HG03159 (cell line): Measurements from ENCODE around the gene CLSTN3.

ENCODE experiments used
- ATAC-seq: cut with Tn5 transposase; IDR thresholded peaks from one replicate; pipeline ENCODE4 v1.9.1; 2021; ENCODE audit warnings: mild to moderate bottlenecking, moderate library complexity; ENCODE audit not compliant: unreplicated experiment

The CLSTN3 gene

DNA sequence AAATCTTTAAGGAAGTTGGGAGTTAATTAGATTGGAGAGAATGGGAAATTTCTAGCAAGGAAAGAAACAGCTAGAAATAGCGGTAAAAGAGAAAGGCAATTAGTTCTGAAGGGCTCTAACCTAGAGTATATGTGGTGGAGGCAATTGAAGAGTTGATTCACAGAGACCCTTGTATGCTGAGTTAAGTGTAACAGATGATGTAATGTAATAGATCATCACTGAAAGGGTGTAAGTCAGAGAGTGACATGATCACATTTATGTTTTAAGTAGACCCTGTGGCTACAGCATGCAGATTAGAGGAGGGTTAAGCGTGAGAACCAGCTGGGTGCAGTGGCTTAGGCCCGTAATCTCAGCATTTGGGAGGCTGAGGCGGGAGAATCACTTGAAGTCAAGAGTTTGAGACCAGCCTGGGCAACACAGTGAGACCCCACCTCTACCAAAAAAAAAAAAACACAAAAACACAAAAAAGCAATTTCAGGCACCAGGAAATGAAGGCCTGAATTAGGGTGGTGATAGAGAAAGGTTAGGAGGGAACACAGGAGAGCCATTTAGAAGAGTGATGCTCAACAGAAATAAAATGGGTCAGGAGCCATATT, 4.4 kb upstream of the CLSTN3 start:
- no peak for ATAC-seq

DNA sequence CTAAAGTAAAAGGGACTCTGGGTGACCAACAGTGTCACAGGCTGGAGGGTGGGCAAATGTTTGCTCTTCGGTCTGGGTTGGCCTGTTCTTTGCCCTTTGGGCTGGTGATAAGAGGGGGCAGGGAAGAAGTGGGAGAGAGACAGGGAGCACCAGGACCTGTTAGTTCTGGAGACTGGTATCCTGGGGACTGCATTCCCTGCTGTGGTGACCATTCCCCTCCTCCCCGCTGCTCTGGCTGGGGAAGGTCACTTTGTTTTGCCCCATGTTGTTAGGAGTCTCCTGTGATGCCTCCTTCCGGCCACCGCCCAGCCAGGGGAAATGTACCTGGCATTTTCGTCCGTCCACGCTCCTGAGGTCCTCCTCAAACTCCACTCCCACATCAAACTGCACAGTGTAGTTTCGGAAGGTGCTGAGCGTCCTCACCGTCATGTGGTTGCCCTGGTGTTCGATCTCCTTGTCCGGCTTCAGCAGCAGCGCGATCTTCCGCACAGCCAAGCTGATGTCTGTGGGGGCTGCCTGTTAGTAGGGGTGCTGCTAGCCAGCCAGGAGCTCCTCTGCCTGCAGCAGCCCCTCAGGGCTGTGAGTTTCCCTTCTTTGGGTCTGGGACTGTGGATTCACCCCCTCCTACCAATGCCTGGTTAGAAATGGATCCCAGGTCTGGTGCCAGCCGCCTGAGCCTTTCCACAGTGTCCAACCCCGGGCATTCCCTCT, 2.1 kb upstream of the CLSTN3 start:
- no peak for ATAC-seq

DNA sequence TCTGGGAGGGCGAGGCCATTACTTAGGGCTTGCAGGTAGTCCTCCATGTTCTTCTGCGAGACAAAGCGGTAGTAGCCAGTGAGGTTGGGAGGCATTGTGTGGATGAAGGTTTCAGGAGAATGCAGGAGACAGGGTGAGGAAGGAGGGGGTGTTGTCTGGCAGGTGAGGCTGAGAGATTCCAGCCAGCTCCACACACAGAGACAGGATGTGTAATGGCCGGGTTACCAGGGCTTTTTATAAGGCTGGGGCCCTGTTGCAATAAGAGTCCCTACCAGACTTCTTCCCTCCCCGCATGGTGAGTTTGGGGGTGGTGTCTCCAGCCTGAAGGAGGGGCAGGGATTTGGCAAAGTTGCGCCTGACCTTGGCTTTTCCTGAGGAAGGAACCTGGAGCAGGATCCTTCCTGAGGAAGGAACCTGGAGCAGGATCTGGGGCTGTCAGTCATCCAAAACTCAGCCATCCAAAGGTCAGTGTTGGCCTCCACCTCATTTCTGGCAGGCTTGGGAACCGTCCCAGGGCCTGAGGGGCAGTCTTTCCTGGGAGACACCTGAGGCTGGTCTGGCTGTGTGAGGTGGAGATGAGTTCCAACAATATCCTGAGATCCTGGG, 1.4 kb upstream of the CLSTN3 start, which contains the start of gene RBP5:
Gene RBP5, minus strand, starts transcription at position 209 of the 606 bp plus-strand sequence. Its CDS starts 114 bp downstream, at position 95.
- no peak for ATAC-seq

DNA sequence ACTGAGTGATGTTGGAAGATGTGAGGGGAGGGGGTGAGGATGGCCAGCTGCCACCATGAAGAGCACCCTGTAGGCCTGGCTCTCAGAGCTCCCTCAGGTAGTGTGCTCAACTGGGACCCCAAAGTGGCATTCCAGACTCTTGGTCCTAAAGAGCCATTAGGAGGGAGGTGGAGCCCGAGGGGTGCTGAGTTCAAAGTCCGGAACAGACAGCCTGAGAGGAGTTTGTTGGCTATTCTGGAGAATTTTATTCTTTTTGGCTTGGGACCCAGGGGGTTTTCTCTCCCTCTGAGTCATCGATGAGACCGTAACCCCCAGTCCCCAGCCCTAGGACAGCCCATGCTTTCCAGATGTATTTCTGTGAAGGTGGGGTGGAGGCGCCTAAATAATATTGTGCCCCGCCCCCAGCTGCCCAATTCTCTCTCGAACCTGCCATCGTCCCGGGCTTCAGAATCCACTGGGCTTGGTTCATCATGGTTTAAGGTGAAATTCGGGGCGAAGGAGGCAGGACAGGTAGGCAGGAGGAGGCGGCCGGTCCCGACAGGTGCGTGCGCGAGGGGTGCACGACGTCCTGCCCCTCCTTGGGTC, 792 bp upstream of the CLSTN3 start:
- no peak for ATAC-seq

DNA sequence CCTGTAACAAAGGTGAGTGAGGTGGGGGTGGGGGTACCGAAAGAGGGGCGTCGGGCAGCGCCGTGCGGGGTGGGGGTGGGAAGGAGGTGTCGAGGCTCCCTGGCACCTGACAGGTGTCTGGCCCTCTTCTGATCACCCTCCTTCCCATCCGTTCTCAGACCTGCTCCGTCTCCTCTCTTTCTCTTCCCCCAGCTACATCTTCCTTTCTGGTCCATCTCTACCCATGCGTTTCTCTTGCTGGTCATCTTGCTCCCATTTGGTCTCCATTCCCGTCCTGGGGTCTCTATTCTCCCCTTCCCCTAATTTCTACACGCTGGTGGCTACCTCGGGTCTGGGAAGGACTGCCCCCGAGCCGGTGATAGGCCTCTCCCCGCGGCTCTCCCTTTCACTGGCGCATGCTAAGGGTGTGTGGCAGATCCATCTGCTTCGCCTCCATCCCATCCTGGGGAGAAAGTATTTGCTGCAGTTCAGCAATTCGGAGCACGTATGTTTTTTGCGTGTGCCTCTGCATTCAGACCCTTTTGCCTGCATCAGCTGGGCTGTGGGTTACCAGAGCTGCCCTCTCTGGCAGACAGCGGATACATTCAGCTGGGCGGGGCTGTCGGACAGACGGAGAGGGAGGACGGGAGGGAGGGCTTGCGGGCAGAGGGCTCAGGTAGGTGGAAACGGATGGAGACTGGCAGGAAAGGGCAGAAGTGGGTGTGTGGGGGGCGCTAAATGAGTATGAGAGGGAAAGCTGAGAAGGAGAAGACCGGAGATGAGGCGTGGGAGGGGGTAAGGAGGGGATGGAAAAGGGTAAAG, 730 bp downstream of the CLSTN3 start:
- peak; percentile 9 for ATAC-seq

DNA sequence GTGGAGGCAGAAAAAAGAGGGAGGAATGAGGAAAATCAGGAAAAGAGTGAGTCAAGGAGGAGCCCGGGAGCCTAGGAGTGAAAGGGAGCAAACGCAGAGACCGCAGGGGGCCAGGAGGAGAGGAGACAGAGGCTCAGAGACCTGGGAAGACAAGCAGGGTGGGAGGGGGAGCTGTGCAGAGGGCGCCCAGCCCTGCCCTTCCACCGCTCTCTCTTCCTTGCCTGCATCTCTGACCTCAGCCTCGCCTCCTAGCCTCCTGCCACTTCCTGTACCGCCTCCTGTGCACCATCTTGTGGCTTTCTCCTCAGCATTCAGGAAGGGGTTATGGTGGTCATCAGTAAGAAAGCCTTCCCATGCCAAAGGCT, 1.3 kb downstream of the CLSTN3 start:
- ATAC-seq, result no peak

DNA sequence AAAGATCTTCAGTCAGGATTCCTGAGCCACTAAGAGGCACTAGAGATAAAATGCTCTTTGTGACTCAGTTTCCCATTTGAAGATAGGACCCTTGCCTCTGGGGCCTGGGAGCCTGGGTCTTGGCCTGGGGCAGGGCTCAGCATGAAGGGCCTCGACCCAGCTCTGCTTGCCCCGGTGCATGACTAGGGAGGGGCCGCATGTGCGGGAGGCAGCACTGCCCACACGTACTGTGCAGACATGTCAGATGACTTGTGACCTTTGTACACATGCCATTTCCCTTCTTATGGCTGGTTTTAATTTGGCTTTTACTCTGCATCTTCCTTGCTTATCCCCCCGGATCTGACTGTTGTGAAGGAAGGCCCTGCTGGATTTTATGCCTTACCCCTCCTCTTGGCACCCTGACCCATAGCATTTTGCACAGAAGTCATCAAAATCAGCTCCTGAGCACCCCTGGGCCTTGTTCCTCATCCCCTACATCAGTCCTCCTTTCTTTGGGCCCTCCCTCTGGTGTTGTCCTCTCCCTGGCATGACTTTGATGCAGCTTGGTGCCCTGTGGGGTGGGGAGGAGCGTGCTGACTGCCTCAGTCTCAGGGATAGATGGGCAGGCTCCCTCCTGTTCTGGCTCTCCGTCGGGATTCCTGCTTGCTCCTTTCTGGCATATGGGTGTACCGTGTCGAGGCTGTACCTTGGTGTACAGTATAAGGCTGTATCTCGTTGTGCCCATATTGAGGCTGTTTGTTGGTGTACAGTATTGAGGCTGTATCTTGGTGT, 4.4 kb downstream of the CLSTN3 start:
- ATAC-seq, result no peak

DNA sequence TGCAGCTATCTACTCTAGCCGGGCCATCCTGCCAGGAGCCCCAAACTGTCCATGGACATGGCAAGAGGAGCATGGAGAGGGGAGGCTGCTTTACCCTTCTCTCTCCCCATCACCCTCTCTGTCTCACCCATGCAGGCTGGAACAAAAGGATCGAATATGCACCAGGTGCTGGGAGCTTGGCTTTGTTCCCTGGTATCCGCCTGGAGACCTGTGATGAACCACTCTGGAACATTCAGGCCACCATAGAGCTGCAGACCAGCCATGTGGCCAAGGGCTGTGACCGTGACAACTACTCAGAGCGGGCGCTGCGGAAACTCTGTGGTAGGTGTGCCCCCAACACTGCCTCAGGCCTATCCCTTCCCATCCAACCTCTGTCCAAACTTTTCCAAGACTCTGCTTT, 5.9 kb downstream of the CLSTN3 start:
- ATAC-seq, result no peak

DNA sequence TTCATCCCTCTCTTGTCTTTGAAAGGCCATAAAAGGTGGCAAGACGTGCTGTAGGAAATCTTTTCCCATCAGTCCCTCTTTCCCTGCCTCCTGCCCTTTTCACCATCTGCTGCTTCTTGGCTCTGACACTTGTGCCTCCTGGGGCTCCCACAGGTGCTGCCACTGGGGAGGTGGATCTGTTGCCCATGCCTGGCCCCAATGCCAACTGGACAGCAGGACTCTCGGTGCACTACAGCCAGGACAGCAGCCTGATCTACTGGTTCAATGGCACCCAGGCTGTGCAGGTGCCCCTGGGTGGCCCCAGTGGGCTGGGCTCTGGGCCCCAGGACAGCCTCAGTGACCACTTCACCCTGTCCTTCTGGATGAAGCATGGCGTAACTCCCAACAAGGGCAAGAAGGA, 6.5 kb downstream of the CLSTN3 start:
- no peak for ATAC-seq

DNA sequence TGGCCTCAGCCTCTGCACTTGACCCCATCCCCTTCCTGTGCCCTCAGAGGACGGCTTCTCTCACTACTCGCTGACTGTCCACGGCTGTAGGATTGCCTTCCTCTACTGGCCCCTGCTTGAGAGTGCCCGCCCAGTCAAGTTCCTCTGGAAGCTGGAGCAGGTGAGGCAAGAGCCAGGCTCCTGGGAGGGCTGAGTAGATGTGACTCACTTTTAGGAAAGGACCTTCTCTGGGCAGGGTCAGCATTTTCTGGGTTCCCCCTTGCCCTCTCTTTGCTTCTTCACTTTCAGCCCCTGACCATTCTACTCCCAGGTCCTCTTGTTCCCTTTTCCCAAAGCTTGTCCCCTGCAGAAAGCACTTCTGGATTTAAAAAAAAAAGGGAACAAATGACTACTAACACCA, 7.7 kb downstream of the CLSTN3 start:
- ATAC-seq, result no peak

DNA sequence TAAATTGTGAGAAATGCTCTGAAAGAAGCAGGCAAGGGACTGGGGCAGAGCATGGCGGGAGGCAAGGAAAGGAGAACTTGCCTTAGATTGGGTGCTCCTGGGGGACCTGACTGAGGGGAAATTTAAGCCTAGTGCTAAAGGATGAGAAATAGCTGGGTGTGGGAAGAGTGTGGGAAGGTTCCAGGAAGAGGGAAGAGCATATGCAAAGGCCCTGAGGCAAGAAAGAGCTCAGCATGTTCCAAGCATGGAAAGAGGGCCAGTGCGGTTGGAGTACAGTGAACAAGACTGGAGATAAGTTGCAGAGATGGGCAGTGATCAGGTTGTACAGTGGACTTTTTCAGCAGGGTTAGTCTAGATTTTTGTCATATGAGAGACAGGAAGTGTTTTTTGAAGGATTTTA, 9.0 kb downstream of the CLSTN3 start:
- ATAC-seq, result no peak

DNA sequence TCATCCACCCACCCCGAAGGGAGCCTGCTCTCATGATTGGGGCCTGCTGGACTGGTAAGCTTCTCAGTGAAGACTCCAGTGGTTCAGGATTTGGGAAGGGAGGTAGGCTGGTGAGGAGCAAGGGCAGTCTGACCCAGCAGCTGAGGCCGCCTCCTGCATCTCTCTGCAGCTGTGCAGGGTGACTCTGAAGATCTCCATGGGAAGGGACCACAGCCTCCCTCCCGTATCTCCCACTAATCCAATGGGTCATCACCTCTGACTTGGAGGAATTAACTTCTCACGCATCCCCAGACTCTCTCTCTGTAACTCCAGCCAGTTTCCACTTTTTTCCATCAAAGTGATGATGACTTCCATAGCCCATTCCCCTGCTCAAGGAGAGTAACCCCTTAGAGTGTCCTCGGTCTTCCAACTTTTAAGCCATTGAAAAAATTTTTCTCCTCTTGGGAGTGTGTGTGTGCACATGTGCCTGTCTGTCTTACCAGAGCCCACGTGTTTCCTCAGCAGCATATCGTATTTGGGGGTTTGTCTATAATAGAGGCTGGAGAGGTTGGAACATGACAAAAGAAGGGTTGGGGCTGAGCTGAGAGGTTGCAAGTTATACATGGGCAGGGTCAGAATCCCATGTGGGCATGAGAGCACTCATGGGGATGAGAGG, 11.3 kb downstream of the CLSTN3 start:
- ATAC-seq, result no peak

DNA sequence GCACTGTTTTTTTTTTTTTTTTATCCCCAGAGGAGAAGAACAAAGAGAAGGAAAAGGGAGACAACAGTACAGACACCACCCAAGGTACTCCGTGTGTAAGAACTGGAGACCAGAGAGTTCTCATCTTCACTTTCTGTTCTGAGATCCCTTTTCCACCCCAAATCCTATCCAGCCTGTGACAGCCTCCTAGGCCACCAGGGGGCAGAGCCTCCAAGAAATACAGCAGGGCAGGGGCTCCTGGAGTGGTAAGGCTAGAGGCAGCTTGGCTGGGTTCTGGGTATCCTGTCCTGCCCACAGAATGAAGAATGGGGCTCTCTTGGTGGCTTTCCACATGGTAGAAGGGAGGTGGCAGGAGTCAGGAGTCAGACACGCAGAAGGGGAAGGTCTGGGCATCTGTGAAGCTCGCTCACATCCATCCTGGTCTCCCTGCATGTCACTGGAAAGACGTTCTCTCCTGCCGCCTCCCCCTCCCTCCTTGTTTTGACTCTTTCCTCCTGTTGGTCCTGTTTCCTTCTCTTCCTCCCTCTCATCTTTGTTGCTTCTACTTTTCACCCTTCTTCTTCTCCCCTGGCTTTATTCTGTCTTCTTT, 12.0 kb downstream of the CLSTN3 start:
- no peak for ATAC-seq

DNA sequence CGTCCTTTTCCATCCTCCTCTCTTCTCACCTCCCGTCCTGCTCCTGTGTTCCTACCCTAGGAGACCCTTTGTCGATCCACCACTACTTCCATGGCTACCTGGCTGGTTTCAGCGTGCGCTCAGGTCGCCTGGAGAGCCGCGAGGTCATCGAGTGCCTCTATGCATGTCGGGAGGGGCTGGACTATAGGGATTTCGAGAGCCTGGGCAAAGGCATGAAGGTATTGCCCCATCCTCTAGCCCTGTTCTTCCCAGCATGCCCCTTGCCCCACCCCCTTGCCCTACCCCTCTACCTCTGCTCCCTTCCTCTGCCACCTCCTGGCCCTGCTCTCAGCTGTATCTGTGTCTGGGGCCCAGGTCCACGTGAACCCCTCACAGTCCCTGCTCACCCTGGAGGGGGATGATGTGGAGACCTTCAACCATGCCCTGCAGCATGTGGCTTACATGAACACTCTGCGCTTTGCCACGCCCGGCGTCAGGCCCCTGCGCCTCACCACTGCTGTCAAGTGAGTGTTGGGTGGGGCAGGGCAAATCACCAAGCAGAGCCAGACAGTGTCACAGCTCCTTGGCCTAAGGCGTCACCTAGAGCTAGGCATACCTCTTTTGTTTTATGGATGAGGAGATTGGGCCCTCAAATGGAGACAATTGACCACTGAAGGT, 12.8 kb downstream of the CLSTN3 start:
- ATAC-seq, result no peak

DNA sequence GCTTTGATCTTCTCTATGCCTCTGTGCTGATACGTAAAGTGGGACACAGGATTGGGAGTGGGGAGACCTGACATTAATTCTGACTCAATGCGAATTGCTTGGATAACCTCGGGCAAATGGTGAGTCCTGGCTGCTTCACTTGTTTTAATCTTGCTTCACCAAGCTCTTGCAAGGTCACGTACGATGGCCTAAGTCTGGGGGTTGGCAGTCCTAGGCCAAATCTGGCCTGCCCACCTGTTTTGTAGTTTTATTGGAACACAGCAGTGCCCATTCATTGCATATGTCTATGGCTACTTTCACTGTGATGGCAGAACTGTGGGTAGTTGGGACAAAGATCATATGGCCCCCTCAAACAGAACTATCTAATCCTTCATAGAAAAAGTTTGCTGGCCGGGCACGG, 13.4 kb downstream of the CLSTN3 start:
- no peak for ATAC-seq

DNA sequence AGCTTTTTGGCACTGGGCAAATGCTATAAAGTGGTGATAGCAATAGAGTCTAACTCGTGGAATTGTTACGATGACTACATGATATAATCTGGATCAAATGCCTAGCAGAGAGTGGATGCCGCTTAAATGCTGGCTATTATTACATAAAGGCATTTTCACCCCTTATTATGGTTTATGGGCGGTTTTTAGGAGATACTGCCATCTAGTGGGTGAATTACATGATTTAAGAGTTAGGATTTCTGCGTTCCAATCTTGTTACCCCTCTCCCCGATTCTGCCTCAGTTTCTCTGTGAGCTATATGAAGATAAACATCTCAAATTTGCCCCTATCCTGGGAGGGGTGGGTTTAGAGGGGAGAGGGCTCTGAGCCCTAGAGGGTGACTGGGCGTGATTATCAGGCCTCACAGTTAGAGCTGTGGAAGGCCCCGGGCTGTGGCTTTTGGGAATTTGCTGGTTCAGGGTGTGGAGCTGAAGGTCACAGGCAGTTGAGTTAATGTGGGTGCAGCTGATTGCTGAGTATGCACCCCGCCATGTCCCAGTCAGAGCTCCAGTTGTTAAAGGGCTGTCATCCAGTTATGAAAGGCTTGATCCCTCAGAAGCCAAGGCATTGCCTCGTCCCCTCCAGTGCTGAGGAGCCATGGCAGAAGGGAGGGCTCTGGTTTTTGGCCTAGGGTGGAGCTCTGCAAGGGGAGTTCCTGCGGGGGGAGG, 14.4 kb downstream of the CLSTN3 start:
- no peak for ATAC-seq

DNA sequence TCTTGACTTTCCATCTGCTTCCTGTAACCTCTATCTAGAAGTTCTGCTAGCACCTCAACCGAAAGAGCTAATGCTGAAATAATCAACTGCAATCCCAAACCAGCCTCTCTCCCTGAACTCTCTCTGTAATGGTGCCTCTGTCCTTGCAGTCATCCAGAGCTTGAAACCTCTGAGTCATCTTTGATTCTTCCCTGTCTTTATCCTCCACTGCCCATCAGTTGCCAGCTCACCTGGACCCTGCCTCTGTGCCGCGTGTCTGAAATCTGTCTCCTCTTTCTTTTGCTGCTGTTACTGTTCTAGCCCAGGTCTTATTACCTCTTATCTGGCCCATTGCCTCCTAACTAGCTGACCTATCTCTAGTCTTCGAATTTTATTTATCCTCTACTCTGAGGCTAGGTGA, 15.5 kb downstream of the CLSTN3 start:
- no peak for ATAC-seq

DNA sequence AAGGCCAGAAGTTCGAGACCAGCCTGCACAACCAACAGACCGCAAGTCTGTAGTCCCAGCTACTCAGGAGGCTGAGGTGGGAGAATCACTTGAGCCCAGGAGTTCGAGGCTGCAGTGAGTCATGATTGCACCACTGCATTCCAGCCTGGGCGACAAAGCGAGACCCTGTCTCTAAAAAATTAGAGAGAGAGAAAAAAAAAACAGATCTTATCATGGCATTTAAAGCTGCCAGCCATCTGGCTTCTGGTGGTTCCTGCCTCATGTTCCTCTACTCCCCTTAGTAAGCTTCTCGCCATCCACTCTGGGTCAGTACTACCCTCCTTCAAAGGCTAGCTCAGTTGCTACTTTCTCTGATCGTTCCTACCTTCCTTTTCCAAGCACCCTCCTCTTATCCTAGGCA, 16.1 kb downstream of the CLSTN3 start:
- no peak for ATAC-seq

DNA sequence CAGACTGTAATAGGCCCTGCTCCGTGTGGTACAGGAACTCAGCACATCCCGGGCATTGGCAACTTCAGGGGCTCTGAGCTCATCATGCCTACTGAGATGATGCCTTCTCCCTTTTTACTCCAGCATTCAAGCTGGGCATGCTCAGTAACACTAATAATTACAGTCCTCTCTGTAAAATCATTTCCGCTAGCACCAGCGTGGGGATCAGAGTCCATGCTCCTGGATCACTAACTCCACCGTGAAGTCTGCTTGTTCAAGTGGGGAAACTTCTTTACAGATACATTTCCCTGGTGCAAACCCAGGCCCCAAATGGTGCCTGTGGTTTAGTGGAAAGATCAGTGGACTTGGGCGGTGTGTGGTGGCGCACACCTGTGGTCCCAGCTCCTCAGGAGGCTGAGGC, 16.7 kb downstream of the CLSTN3 start:
- no peak for ATAC-seq
